Ascending aorta (tissue), 2 donors: ENCODE measurements around the gene TPSAB1. TPM values are rescaled to one million over a fixed set of nuclear protein-coding genes. Genes with fewer than 3 reads are reported as not detected.

Experiments used
- DNase-seq, 2 donors: peaks; one replicate each; pipeline ENCODE4 v3.0.0-alpha.2; 2019; ENCODE audit warnings: low spot score in 2 of 2
- H3K27ac ChIP-seq, 2 donors: fragments of 200-600 bp; sonication (generic); one replicate each; pipeline ENCODE4 v1.5.1; 2016 to 2017; ENCODE audit warnings: mild to moderate bottlenecking in 1 of 2
- H3K27me3 ChIP-seq: fragments of 200-600 bp; sonication (generic); one replicate; pipeline ENCODE4 v1.5.1; 2017
- H3K36me3 ChIP-seq, 2 donors: fragments of 200-600 bp; sonication (generic); one replicate each; pipeline ENCODE4 v1.5.1; 2016
- H3K4me1 ChIP-seq, 2 donors: fragments of 200-600 bp; sonication (generic); one replicate each; pipeline ENCODE4 v1.5.1; 2016 to 2017; ENCODE audit warnings: mild to moderate bottlenecking in 1 of 2
- H3K4me3 ChIP-seq, 2 donors: fragments of 200-600 bp; sonication (generic); one replicate each; pipeline ENCODE4 v1.5.1; 2016 to 2017; ENCODE audit warnings: mild to moderate bottlenecking in 1 of 2
- H3K9me3 ChIP-seq, 2 donors: fragments of 200-600 bp; sonication (generic); one replicate each; pipeline ENCODE4 v1.5.1; 2016
- intact Hi-C: fragments of 100-400 bp; cut with DNase I; formaldehyde crosslinking; loops from one replicate; pipeline ENCODE4 v1.15.1; 2023
- total RNA-seq: library from RNA; depleted of rRNA; stranded (reverse); fragments of >200 nt; gene quantifications from one replicate; pipeline ENCODE4 v1.1.0, GENCODE V29; 2016
- TF ChIP-seq, protein P1 (sequence below), 3 experiments: fragments of 200-600 bp in 2 of 3; fragments of 450-650 bp in 1 of 3; sonication (generic) in 2 of 3; IDR thresholded peaks; one replicate each; pipeline ENCODE4 v1.5.1; 2016 to 2019; ENCODE audit warnings: antibody characterized with exemption in 3 of 3, mild to moderate bottlenecking in 1 of 3, moderate library complexity in 1 of 3

TPSAB1 gene
- total RNA-seq, 1 donor from 2014 or later: 6.7 TPM

DNA sequence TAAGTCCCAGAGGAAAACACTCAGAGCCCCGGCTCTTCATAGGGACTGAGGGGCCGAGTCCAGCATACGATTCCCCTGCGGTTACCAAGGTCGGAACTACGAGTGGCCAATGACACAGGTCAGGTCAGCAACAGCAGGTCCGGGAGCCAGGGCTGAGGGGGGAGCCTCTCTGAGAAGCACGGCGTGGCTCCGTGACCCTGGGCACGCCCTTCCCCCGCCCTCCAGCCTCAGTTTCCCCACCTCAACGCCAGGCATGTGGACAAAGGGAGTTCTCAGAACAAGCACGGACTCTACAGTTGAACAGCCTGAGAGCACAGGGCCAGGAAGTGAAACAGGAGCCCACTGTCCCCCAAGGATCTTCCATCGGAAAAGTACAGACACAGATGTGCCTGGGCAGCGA lies 41.0 kb downstream of the TPSAB1 start:
- TF ChIP-seq, protein P1, sequence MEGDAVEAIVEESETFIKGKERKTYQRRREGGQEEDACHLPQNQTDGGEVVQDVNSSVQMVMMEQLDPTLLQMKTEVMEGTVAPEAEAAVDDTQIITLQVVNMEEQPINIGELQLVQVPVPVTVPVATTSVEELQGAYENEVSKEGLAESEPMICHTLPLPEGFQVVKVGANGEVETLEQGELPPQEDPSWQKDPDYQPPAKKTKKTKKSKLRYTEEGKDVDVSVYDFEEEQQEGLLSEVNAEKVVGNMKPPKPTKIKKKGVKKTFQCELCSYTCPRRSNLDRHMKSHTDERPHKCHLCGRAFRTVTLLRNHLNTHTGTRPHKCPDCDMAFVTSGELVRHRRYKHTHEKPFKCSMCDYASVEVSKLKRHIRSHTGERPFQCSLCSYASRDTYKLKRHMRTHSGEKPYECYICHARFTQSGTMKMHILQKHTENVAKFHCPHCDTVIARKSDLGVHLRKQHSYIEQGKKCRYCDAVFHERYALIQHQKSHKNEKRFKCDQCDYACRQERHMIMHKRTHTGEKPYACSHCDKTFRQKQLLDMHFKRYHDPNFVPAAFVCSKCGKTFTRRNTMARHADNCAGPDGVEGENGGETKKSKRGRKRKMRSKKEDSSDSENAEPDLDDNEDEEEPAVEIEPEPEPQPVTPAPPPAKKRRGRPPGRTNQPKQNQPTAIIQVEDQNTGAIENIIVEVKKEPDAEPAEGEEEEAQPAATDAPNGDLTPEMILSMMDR (IDR thresholded peaks at IDR 0.05): no peak
- Histone ChIP-seq H3K9me3 (no peaks in the 10 kb centered on the region), H3K36me3 (no peaks in the 10 kb centered on the region), H3K4me1 (no peaks in the 10 kb centered on the region), H3K27me3 (no peaks in the 10 kb centered on the region), H3K27ac (no peak overlapping the region), H3K4me3 (no peak overlapping the region)
- intact Hi-C loops: no loop called here
- DNase-seq: no peak

- Histone ChIP-seq H3K4me1 (no peaks in the 10 kb centered on the region), H3K4me3 (no peak overlapping the region), H3K9me3 (no peaks in the 10 kb centered on the region), H3K36me3 (no peaks in the 10 kb centered on the region), H3K27ac (no peak overlapping the region), H3K27me3 (no peaks in the 10 kb centered on the region)
- TF ChIP-seq, protein P1 (IDR thresholded peaks at IDR 0.05): no peak
- DNase-seq: no peak
- intact Hi-C loops: no loop called here
Observed at GRCh38 chr16:1282324-1282973, 41.9 kb downstream of the TPSAB1 start.

DNA sequence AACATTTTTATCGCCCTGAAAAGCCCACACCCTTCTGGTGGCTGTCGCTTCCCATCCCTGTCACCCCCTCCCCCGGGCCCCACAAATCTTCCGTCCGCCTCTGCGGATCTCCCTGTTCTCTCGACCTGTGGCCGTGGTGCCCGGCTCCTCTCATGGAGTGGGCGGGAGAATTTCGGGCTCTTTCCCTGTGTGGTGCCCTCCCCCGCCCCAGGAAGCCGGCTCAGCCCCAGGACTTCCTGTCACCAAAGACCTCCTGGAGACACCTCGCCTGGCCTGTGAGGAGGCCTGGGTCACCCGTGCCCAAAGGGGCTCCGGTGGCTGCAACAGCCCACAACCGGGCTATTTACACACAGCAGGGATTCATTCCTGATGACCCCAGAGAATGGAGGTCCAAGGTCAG lies 42.8 kb downstream of the TPSAB1 start:
- no peaks in the 10 kb centered on the region for H3K4me1 ChIP-seq
- intact Hi-C loops: no loop called here
- peaks cover under 1% of the 10 kb centered on the region for H3K27me3 ChIP-seq
- H3K36me3 ChIP-seq: no peaks in the 10 kb centered on the region
- H3K4me3 ChIP-seq: no peak overlapping the region
- no peak overlapping the region for H3K27ac ChIP-seq
- no peaks in the 10 kb centered on the region for H3K9me3 ChIP-seq
- TF ChIP-seq, protein P1 (IDR thresholded peaks at IDR 0.05): no peak
- no peak for DNase-seq

- no peak overlapping the region for H3K27ac ChIP-seq
Observed at GRCh38 chr16:1283996-1284616, 43.6 kb downstream of the TPSAB1 start.

GRCh38 chr16:1285669-1286512 lies 45.4 kb downstream of the TPSAB1 start:
- H3K9me3 ChIP-seq: no peaks in the 10 kb centered on the region
- H3K4me3 ChIP-seq: no peak overlapping the region
- H3K27ac ChIP-seq: no peak overlapping the region
- no peaks in the 10 kb centered on the region for H3K4me1 ChIP-seq
- H3K36me3 ChIP-seq: no peaks in the 10 kb centered on the region
- no peak for DNase-seq
- TF ChIP-seq, protein P1 (IDR thresholded peaks at IDR 0.05): no peak
- H3K27me3 ChIP-seq: peaks cover 13% of the 10 kb centered on the region
- intact Hi-C loops: no loop called here

More at GRCh38 chr16:1283996-1284616, 43.6 kb downstream of the TPSAB1 start:
- Histone ChIP-seq H3K4me3 (no peak overlapping the region), H3K4me1 (no peaks in the 10 kb centered on the region), H3K27me3 (peaks cover 8% of the 10 kb centered on the region), H3K36me3 (no peaks in the 10 kb centered on the region), H3K9me3 (no peaks in the 10 kb centered on the region)
- intact Hi-C loops: no loop called here
- TF ChIP-seq, protein P1 (IDR thresholded peaks at IDR 0.05): no peak
- DNase-seq: no peak
